Right renal pelvis (tissue), 4 donors: ENCODE measurements around the gene ZFP36L2. TPM values are rescaled to one million over a fixed set of nuclear protein-coding genes. Genes with fewer than 3 reads are reported as not detected.

Experiments used
- DNase-seq, 4 donors: peaks; one replicate each; pipeline ENCODE4 v3.0.0-alpha.2; 2013; ENCODE audit warnings: low read depth in 4 of 4, low spot score in 3 of 4, missing footprints in 1 of 4
- polyA plus RNA-seq, 4 donors: library from polyadenylated mRNA; unstranded; fragments of 120-200 nt; gene quantifications; one replicate each; pipeline ENCODE4 v1.2.1, GENCODE V29; 2013; ENCODE audit not compliant: insufficient read length in 4 of 4

The ZFP36L2 gene
- polyA plus RNA-seq: 100 to 1,000 TPM; 102 to 126 (median 112) TPM

GRCh38 chr2:43226558-43226954, at the start of gene ZFP36L2:
Gene ZFP36L2, minus strand, starts transcription at chr2:43226606. Its CDS starts 291 bp downstream, at chr2:43226315.
- peak; percentile 86 to 96 (median 94) for DNase-seq

- DNase-seq: no peak
Measured at GRCh38 chr2:43274721-43275120, 48.3 kb upstream of the ZFP36L2 start.

GRCh38 chr2:43274055-43274454, 47.6 kb upstream of the ZFP36L2 start:
- no peak for DNase-seq

- DNase-seq: no peak
Measured at GRCh38 chr2:43273529-43273928, 47.1 kb upstream of the ZFP36L2 start.

- no peak for DNase-seq
Measured at GRCh38 chr2:43270930-43271615, 44.7 kb upstream of the ZFP36L2 start.

- DNase-seq: no peak
Measured at GRCh38 chr2:43270461-43270860, 44.1 kb upstream of the ZFP36L2 start.

GRCh38 chr2:43269706-43270105, 43.3 kb upstream of the ZFP36L2 start:
- DNase-seq: no peak

GRCh38 chr2:43269074-43269572, 42.7 kb upstream of the ZFP36L2 start:
- DNase-seq: no peak

GRCh38 chr2:43268066-43268953, 41.9 kb upstream of the ZFP36L2 start:
- no peak for DNase-seq

- no peak for DNase-seq
Measured at GRCh38 chr2:43267381-43267780, 41.0 kb upstream of the ZFP36L2 start.

GRCh38 chr2:43266711-43267111, 40.3 kb upstream of the ZFP36L2 start:
- DNase-seq: no peak

GRCh38 chr2:43265421-43265820, 39.0 kb upstream of the ZFP36L2 start:
- DNase-seq: no peak

- no peak for DNase-seq
Measured at GRCh38 chr2:43265001-43265400, 38.6 kb upstream of the ZFP36L2 start.

GRCh38 chr2:43262951-43263350, 36.5 kb upstream of the ZFP36L2 start:
- DNase-seq: no peak

GRCh38 chr2:43262239-43262638, 35.8 kb upstream of the ZFP36L2 start:
- DNase-seq: no peak

- no peak for DNase-seq
Measured at GRCh38 chr2:43259512-43259911, 33.1 kb upstream of the ZFP36L2 start.

GRCh38 chr2:43258547-43259156, 32.2 kb upstream of the ZFP36L2 start:
- DNase-seq: no peak

GRCh38 chr2:43255296-43255910, 29.0 kb upstream of the ZFP36L2 start:
- no peak for DNase-seq

GRCh38 chr2:43254331-43254730, 27.9 kb upstream of the ZFP36L2 start:
- no peak for DNase-seq

GRCh38 chr2:43251171-43251731, 24.8 kb upstream of the ZFP36L2 start:
- peak in 1 of 4 donors; percentile 61 for DNase-seq
